AG09309 (cell line): ENCODE measurements around the gene KRT72.

ENCODE experiments used
- DNase-seq: peaks from one replicate; pipeline ENCODE4 v3.0.0-alpha.2; 2010; ENCODE audit warnings: low read depth
- H3K4me3 ChIP-seq: 2 replicates; pipeline ENCODE4 v1.5.1; 2011; ENCODE audit warnings: mild to moderate bottlenecking, low read depth, low read length, moderate library complexity; ENCODE audit not compliant: control insufficient read depth
- TF ChIP-seq, protein P1 (sequence below): IDR thresholded peaks from 2 replicates; pipeline ENCODE4 v1.5.1; 2011; ENCODE audit warnings: mild to moderate bottlenecking, low read depth, low read length, inconsistent platforms; ENCODE audit not compliant: insufficient read depth, control insufficient read depth; ENCODE audit errors: missing control alignments

Gene KRT72

DNA sequence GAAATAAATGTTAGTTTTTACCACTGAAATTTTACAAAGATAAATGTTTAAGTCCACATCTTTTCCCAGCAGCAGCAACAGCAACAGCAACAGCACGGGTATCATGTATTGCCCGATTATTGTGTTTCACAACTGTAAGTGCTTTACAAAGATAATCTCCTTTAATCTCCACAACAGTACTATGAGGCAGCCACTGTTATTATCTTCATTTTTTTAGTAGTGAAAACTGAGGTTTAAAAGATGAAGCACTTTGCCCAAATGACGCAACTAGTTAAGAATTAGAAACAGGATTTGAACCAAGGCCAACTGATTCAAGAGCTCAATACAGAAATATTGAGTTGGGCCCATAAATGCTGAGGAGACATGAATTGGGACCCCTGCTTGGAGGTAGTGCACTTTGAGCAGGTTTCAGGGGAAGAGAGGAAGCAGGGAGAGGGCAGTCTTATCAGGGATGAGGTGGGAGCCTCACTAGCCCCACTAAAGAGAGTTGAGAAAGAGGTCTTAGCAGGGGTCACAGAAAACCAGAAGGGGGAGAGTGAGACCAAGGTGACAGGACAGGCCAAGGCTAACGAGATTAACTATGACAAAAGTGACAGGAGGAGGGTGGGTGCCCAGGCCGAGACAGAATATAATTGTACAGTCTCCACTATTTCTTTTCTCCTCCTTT, 35.5 kb upstream of the KRT72 start:
- no peak overlapping the region for H3K4me3 ChIP-seq
- no peak for DNase-seq
- TF ChIP-seq, protein P1, sequence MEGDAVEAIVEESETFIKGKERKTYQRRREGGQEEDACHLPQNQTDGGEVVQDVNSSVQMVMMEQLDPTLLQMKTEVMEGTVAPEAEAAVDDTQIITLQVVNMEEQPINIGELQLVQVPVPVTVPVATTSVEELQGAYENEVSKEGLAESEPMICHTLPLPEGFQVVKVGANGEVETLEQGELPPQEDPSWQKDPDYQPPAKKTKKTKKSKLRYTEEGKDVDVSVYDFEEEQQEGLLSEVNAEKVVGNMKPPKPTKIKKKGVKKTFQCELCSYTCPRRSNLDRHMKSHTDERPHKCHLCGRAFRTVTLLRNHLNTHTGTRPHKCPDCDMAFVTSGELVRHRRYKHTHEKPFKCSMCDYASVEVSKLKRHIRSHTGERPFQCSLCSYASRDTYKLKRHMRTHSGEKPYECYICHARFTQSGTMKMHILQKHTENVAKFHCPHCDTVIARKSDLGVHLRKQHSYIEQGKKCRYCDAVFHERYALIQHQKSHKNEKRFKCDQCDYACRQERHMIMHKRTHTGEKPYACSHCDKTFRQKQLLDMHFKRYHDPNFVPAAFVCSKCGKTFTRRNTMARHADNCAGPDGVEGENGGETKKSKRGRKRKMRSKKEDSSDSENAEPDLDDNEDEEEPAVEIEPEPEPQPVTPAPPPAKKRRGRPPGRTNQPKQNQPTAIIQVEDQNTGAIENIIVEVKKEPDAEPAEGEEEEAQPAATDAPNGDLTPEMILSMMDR, result no peak

DNA sequence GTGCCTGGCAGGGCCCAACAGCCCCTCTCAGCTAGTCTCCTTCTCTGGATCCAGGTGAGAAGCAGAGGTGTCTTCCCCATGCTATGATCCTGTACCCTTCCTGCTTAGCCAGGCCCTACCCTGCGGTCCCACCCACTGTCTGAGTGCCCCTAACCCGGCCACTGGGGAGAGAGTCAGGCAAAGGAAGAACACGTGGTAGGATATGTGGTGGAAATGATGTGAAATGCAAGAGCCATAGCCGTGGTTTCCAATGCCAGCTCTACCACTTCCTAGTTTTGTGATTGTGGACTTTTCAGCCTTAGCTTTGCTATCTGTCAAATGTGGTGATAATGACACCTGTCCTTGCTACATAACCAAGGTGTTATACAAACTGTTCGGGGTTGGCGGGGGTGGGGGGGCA, 34.9 kb upstream of the KRT72 start:
- H3K4me3 ChIP-seq, result no peak overlapping the region
- DNase-seq, result no peak
- TF ChIP-seq, protein P1, result no peak

DNA sequence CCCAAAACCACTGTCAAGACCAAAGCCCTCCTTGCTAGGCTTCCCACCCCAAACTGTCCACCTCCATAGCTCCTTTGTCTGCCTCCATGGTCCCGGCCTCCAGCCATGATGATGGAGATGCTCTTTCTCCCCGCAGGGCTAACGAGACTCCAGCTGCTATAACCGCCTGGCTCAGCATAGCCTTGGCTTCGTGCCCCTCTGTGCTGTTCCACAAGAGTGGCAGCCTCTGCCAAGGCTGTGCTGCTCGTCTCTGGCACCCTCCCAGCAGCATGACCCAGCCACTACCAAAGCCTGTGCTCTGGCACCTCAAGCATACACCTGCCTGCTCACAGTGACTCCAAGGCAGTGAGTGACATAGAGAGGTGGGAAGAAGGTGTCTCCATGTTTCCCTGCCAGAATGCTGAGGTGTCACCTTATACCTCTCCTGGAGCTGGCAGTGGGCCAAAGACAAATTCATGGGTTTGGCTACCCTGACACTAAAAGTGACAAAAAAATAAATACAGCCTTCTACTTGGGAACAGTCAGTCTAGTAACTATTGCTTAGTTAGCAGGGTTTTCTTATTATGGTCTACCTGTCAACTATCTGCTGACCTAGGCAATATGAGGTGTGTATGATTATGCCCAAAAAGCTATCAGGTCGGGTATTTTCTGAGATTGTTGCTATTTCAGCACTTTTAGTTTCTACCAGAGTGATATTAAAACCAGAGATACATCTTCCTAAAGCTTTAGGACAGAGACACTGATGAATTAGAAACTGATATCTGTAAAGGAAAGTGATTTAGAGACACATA, 33.2 kb upstream of the KRT72 start:
- TF ChIP-seq, protein P1, result no peak
- DNase-seq, result no peak
- no peak overlapping the region for H3K4me3 ChIP-seq

DNA sequence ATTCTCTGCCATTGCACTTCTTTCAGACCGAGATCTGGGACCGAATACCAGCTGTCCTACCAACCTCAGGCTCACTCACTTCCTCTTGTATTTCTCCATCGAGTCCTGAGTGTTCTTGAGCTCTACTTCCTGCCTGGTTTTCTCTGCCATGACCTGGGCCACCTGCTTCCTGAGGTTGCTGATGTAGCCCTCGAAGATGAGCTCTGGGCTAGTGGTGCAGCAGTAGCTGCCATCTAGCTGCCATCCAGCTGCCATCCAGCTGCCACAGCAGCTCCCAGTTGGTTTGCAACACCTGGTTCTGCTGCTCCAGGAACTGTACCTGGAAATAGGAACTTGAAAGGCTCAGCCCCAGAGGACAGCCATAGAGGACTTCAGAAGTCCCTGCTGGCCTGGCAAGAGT, 32.1 kb upstream of the KRT72 start:
- H3K4me3 ChIP-seq, result no peak overlapping the region
- DNase-seq, result no peak
- TF ChIP-seq, protein P1, result no peak

DNA sequence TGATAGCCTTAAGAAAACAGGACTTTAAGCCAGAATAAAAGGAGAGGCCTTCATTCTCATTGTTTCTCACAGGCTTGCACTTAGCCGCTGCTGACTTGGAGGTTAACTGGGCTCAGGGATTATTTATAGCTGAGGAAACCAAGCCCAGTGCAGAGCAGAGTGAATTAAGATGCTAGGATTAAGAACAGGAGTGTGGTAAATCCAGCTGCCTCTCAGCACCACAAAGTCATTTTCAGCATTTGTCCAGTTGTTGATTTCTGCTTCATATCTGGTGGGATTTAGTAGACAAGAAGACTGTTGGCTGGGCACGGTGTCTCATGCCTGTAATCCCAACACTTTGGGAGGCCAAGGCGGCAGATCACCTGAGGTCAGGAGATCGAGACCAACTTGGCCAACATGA, 31.4 kb upstream of the KRT72 start:
- TF ChIP-seq, protein P1, result no peak
- no peak overlapping the region for H3K4me3 ChIP-seq
- DNase-seq, result no peak

DNA sequence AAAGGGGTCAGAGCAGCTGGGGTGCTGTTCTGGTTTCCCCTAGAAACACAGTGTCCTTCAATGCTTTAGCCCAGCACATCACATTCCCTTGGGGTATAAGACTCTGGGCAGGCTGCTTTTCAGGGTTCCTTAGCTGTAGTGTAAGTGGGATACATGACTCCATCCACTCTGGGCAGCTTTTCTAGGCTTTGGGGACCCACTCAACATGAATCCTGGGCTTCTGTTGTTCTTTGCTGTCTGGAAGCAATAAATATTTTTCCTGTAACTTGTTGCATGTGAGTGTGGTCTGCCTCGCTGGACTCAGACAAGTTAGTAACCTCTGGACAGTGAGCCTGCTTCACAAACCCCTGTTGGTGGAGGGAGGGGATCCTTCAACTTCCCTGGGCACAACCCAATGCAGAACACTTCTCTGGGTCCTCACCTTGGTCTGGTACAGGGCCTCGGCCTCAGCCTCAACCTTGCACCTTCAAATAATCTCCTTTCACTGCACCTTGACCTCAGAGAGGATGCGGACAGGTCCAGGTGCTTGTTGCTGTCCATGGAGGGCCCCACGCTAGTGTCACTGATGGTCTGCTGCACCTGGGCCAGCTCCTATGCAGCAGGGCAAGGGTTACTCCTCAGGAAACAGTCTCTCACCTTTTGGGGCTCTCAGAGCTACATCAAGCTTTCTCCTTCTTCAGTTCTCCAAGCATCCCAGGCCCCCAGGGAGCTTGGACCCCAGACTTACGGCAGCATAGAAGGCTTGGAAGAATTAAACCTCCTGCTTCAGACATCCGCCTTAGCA, 30.6 kb upstream of the KRT72 start:
- TF ChIP-seq, protein P1, result no peak
- no peak overlapping the region for H3K4me3 ChIP-seq
- no peak for DNase-seq
